ENCODE measurements around the gene HOXA13.

HOXA13 gene

DNA sequence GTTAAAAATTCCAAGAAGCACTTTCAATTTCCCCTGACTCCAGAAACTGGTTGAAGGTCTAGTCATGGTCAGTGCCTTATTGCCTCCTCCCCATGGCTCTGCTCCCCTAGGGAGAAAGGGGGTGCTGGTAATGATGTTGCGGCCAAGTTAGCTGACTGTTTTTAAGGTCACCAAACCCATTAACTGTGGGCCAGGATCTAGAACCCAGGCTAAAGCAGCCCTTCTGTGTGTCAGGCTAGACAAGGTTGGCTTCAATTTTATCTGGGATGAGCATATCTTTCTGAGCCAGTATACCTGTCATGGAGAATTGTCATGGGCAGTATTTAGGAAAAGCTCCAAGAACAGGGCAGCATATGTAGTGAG, 11.2 kb upstream of the HOXA13 start:
- Histone ChIP-seq H3K9me3 (no peaks in the 10 kb centered on the region), H3K27me3 (peaks cover 4 to 83% of the 10 kb centered on the region in 2 donors), H3K4me3 (no peak overlapping the region), H3K27ac (no peak overlapping the region), H3K4me1 (peaks cover 0 to 13% (median 5%) of the 10 kb centered on the region in 4 donors), H3K36me3 (no peaks in the 10 kb centered on the region)
- intact Hi-C loops (cut with DNase I; ENCODE audit: low total_unique reads), result no loop called here
- TF ChIP-seq, protein P1, sequence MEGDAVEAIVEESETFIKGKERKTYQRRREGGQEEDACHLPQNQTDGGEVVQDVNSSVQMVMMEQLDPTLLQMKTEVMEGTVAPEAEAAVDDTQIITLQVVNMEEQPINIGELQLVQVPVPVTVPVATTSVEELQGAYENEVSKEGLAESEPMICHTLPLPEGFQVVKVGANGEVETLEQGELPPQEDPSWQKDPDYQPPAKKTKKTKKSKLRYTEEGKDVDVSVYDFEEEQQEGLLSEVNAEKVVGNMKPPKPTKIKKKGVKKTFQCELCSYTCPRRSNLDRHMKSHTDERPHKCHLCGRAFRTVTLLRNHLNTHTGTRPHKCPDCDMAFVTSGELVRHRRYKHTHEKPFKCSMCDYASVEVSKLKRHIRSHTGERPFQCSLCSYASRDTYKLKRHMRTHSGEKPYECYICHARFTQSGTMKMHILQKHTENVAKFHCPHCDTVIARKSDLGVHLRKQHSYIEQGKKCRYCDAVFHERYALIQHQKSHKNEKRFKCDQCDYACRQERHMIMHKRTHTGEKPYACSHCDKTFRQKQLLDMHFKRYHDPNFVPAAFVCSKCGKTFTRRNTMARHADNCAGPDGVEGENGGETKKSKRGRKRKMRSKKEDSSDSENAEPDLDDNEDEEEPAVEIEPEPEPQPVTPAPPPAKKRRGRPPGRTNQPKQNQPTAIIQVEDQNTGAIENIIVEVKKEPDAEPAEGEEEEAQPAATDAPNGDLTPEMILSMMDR (IDR thresholded peaks at IDR 0.05), result no peak
- no peak for DNase-seq

DNA sequence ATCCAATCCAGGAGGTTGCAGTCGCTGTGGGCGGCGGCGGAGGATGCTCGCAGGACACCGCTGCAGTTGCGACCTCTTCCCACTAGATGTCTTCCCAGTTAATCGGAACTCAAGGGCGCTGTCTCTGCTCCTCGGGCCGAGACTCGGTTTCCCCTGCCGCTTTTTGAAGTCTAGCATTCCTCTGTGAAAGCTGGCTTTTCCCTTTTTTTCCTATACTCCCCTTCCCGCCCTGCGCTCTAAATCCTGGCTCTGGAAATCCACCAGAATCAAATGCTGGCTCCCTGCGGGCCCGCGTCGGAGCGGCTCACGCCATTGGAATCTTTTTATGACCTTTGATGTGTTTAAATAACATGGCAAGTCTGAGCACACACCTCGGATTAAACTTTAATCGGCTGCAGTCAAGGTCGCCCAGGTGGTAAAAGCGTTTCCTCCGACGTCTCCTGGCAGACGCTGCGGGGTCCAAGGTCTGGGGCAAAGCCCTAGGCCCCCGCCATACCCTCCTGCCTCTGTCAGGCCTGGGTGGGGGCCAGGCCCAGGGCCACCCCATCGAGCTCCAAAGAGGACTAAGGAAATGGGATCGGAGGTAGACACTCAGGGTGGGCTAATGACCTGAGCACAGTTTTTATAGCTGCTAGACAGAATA, 10.7 kb upstream of the HOXA13 start:
- no peak for DNase-seq

DNA sequence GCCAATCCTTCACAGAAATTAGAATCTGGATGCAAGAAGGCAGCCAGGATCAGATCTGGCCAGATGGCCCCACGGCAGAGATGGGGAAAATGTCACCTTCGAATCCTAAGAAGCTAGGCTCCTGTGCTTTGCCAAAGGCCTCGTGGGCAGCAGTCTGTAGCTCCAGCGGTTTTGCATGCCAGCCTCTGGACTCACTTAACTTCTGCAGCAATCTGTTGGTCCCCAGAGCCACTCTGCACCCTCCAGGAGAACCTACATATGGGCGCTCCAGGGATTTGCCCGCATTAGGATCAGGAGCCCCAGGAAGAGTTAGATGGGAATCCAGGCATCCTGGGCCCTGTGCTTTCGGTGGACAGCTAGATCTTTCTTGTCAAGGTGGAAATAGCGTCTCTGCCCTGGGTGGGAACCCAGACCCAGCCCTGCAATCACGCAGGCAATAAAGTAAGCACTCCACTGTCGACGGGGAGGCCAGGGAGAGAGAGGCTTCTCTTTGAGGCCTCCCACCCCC, 10.1 kb upstream of the HOXA13 start:
- no peak for DNase-seq
- intact Hi-C loops (cut with DNase I; ENCODE audit: low total_unique reads), result loop anchor here (10.0 kb wide), 1 partner anchor 365 kb away; no protein-coding TSS in a partner anchor
- no peak overlapping the region for H3K4me3 ChIP-seq
- TF ChIP-seq, protein P1 (IDR thresholded peaks at IDR 0.05), result no peak
- H3K4me1 ChIP-seq, result peaks cover 0 to 19% (median 11%) of the 10 kb centered on the region in 4 donors
- peaks cover 4 to 92% of the 10 kb centered on the region in 2 donors for H3K27me3 ChIP-seq
- H3K27ac ChIP-seq, result no peak overlapping the region
- H3K36me3 ChIP-seq, result no peaks in the 10 kb centered on the region
- no peaks in the 10 kb centered on the region for H3K9me3 ChIP-seq

More for the DNA sequence above, 10.7 kb upstream of the HOXA13 start:
- no peaks in the 10 kb centered on the region for H3K36me3 ChIP-seq
- H3K27me3 ChIP-seq, result peaks cover 4 to 87% of the 10 kb centered on the region in 2 donors
- no peaks in the 10 kb centered on the region for H3K9me3 ChIP-seq
- H3K4me3 ChIP-seq, result peak overlapping the region in 1 of 2 donors; percentile 39
- peaks cover 0 to 14% (median 5%) of the 10 kb centered on the region in 4 donors for H3K4me1 ChIP-seq
- TF ChIP-seq, protein P1 (IDR thresholded peaks at IDR 0.05), result peak; percentile 64 to 76
- no peak overlapping the region for H3K27ac ChIP-seq
- intact Hi-C loops (cut with DNase I; ENCODE audit: low total_unique reads), result no loop called here

DNA sequence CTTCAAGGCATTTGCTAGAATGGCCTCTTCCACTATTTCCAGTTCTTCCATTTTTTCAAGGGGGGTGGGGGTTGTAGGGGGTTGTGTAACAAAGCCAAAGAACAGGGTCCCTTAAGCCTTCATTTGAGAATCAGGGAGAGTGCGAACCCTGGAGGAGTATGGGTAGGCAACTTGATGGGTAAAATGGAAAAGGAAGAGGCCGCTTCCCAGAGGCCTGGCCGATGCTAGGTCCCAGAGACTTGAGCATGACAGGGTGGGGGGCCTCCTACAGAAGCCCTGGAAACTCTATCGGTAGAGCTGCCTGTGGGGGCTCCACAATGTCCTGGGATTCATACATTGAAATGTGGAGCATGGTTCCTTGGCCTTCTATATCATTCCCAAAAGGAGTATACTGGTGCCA, 9.1 kb upstream of the HOXA13 start:
- H3K36me3 ChIP-seq, result no peaks in the 10 kb centered on the region
- peaks cover 4 to 95% of the 10 kb centered on the region in 2 donors for H3K27me3 ChIP-seq
- H3K9me3 ChIP-seq, result no peaks in the 10 kb centered on the region
- intact Hi-C loops (cut with DNase I; ENCODE audit: low total_unique reads), result loop anchor here (10.0 kb wide), 1 partner anchor 366 kb away; no protein-coding TSS in a partner anchor
- H3K27ac ChIP-seq, result no peak overlapping the region
- no peak overlapping the region for H3K4me3 ChIP-seq
- TF ChIP-seq, protein P1 (IDR thresholded peaks at IDR 0.05), result no peak
- peaks cover 0 to 25% (median 16%) of the 10 kb centered on the region in 4 donors for H3K4me1 ChIP-seq
- DNase-seq, result no peak

DNA sequence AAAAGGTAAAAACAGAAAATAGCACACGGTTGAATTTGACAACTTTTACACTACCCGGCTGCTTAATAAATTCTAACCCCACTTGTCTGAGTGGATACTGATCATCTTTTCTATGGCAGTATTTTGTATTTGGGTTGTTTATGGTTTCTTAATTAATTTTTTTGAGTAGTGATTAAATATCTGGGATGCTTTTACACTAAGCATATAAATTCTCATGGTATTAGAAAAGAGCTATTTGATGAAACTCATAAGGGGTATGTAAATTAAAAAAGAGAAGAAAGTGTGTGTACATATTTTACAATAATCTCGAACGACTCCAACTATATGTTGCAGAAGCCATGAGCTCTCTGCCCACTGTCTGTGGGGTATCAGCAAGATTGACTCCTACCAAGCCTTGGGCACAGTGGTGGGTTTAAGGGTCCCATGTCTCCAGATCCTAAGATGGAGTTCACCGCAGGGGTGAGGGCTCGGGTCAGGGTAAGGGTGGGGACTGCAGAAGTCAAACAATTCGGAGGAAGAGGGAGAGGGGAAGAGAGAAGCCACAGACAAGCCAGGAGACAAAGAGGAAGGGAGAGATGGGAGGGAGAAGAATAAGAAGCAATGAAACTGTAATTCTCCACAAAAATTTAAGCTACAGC, 7.6 kb upstream of the HOXA13 start:
- H3K27ac ChIP-seq, result no peak overlapping the region
- no peaks in the 10 kb centered on the region for H3K9me3 ChIP-seq
- TF ChIP-seq, protein P1 (IDR thresholded peaks at IDR 0.05), result no peak
- H3K27me3 ChIP-seq, result peaks cover 4 to 95% of the 10 kb centered on the region in 2 donors
- no peak overlapping the region for H3K4me3 ChIP-seq
- no peaks in the 10 kb centered on the region for H3K36me3 ChIP-seq
- peaks cover 0 to 20% (median 16%) of the 10 kb centered on the region in 4 donors for H3K4me1 ChIP-seq
- intact Hi-C loops (cut with DNase I; ENCODE audit: low total_unique reads), result loop anchor here (10.0 kb wide), 1 partner anchor 367 kb away; no protein-coding TSS in a partner anchor
- peak in 1 of 2 donors; percentile 28 for DNase-seq
